Gastrocnemius medialis (tissue), 4 donors: Measurements from ENCODE around the gene SLC22A2.

ENCODE experiments used
- CTCF ChIP-seq, 5 experiments: fragments of 450-650 bp in 3 of 5; fragments of 200-600 bp in 2 of 5; sonication (generic) in 2 of 5; IDR thresholded peaks in 4 of 5; conservative IDR thresholded peaks in 1 of 5; 1 replicate in 4 of 5; 2 replicates in 1 of 5; pipeline ENCODE4 v1.5.1; 2016 to 2019; ENCODE audit warnings: antibody characterized with exemption in 5 of 5, mild to moderate bottlenecking in 3 of 5, moderate library complexity in 3 of 5
- POLR2A ChIP-seq, 2 donors: fragments of 450-650 bp; IDR thresholded peaks; one replicate each; pipeline ENCODE4 v1.6.1; 2017; ENCODE audit warnings: antibody characterized with exemption in 2 of 2, mild to moderate bottlenecking in 2 of 2, moderate library complexity in 2 of 2

GRCh38 chr6:160303806-160304205, 45.2 kb upstream of the SLC22A2 start:
- TF ChIP-seq CTCF (IDR thresholded peaks at IDR 0.05 in 4 of 5, conservative IDR thresholded peaks at IDR 0.05 in 1 of 5) = no peak
- TF ChIP-seq POLR2A (IDR thresholded peaks at IDR 0.05) = no peak
